GM12801 (cell line): ENCODE measurements around the gene MBP.

Experiments
- CTCF ChIP-seq: IDR thresholded peaks from one replicate; pipeline ENCODE4 v1.5.1; 2011; ENCODE audit warnings: control low read depth; ENCODE audit not compliant: insufficient read length; ENCODE audit errors: extremely low read depth

The MBP gene

GRCh38 chr18:77115192-77115953 is 17.2 kb downstream of the MBP start:
- no peak for TF ChIP-seq CTCF

- TF ChIP-seq CTCF = no peak
Measured at GRCh38 chr18:77114415-77115191, 18.0 kb downstream of the MBP start.

- TF ChIP-seq CTCF = no peak
Measured at GRCh38 chr18:77114152-77114414, 18.5 kb downstream of the MBP start.

GRCh38 chr18:77113361-77114151 is 19.0 kb downstream of the MBP start:
- TF ChIP-seq CTCF = no peak

GRCh38 chr18:77112747-77113092 is 19.9 kb downstream of the MBP start:
- TF ChIP-seq CTCF = no peak

GRCh38 chr18:77111951-77112746 is 20.4 kb downstream of the MBP start:
- TF ChIP-seq CTCF = no peak

- TF ChIP-seq CTCF = no peak
Measured at GRCh38 chr18:77111449-77111848, 21.1 kb downstream of the MBP start.
